GM12801 (cell line): ENCODE data around the gene GTF3C1.

Experiments
- TF ChIP-seq, protein P1 (sequence below): IDR thresholded peaks from one replicate; pipeline ENCODE4 v1.5.1; 2011; ENCODE audit warnings: control low read depth; ENCODE audit not compliant: insufficient read length; ENCODE audit errors: extremely low read depth

GTF3C1 gene

DNA sequence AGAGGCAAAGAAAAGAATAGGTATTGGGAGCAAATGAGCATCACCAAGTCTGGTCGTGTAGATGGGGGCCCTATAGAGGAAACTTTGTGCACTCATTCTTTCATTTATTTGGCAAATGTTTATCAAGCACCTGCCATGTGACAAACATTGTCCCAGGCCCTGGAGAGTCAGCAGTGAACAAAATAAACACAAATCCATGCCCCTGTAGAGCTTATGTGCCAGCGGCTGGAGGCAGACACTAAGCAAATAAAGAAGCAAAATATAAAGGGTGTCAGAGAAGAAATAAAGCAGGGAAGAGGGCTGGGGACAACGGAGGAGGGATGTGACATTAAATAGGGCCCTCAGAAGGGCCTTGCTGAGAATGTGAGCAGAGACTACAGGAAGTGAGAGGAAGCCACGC, 45.8 kb upstream of the GTF3C1 start:
- TF ChIP-seq, protein P1, sequence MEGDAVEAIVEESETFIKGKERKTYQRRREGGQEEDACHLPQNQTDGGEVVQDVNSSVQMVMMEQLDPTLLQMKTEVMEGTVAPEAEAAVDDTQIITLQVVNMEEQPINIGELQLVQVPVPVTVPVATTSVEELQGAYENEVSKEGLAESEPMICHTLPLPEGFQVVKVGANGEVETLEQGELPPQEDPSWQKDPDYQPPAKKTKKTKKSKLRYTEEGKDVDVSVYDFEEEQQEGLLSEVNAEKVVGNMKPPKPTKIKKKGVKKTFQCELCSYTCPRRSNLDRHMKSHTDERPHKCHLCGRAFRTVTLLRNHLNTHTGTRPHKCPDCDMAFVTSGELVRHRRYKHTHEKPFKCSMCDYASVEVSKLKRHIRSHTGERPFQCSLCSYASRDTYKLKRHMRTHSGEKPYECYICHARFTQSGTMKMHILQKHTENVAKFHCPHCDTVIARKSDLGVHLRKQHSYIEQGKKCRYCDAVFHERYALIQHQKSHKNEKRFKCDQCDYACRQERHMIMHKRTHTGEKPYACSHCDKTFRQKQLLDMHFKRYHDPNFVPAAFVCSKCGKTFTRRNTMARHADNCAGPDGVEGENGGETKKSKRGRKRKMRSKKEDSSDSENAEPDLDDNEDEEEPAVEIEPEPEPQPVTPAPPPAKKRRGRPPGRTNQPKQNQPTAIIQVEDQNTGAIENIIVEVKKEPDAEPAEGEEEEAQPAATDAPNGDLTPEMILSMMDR = no peak

DNA sequence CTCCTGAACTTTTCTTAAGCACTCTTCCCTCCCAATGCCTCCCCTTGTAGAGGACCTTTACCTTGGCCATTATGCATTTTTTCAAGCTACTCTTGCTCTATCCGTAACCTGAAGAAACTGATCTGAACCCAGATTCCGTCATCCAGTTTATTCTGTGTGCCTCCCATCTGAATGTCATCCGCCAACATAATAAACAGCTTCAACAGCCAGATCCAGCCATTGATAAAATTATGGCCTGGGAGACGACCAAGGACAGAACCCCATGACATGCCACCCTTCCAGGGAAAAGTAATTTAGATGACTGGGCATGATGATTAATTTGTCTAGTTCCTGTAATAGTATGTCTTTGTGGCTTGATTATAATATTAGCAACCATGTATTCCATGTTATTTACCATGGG, 42.1 kb upstream of the GTF3C1 start:
- TF ChIP-seq, protein P1 = no peak

DNA sequence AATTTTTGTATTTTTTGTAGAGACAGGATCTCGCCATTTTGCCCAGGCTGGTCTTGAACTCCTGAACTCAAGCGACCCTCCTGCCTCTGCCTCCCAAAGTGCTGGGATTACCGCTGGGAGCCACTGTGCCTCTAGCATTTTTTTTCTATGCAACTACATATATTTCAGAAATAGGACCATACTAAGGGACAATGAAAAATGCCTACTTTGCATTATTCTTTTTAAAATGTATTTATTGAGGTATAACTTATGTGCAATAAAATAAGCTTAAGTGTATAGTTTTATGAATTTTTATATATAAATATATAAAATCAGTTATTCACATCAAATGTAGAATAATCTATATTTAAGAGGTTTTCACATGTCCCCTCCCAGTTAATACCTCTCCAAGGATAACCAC, 38.3 kb upstream of the GTF3C1 start:
- TF ChIP-seq, protein P1 = no peak

DNA sequence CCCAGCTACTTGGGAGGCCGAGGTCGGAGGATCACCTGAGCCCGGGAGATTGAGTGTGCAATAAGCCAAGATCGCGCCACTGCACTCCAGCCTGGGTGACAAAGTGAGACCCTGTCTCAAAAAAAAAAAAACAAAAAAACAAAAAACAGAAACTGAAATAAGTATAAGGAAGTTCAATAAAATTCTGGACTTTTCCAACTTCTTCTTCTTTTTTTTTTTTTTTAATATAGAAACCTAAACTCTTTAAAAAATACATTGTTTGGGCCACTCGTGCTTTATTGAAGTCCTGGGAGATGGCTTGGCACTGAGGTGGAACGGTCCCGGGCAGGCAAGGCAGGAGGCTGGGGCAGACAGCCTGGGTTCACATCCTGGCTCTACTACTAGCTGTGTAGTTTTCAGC, 37.0 kb upstream of the GTF3C1 start:
- TF ChIP-seq, protein P1 = no peak

DNA sequence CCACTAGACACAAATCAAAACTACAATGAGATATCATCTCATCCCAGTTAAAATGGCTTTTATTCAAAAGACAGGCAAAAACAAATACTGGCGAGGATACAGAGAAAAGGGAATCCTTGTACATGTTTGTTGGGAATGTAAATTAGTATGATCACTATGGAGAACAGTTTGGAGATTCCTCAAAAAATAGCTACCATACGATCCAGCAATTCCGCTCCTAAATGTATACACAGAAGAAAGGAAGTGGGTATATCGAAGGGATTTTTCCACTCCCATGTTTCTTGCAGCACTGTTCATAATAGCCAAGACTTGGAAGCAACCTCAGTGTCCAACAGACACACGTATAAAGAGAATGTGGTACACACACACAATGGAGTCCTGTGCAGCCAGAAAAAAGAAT, 35.5 kb upstream of the GTF3C1 start:
- TF ChIP-seq, protein P1 = no peak

DNA sequence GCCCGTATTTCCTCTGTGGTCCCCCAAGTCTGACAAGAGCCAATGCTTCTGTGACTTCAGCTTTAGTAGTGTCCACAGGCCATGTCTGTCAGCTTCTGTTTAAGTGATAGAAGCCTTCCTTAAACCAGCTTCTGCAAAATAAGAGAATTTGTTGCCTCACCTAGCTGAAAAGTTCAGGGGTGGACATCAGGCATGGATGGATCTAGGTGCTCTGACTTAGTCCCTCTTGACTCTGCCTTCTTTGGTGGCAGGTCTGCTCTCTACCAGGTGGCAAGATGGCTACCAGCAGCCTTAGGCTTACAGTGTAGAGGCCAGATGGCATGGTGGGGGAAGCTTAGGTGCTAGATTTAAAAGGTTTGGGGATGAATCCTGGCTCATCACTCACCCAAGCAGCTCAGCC, 33.9 kb upstream of the GTF3C1 start:
- TF ChIP-seq, protein P1 = no peak

DNA sequence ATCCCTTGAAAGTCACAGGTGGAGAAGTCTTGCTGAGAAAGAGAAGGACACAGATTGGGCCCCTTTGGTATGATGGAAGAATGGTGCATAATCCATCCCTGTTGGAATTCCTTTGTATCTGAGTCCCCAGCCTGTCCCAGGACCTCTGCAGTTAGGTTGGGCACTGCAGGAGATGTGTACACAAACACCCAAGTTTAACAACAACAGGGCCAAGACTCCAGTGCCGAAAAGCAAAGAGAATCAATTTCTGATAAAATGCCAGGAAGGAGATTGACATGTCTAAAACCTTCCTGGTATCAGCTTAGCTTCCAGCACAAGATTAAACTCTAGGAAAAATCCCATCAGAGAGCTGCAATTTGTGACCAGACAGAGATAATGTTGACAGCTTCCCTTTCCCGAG, 33.2 kb upstream of the GTF3C1 start:
- TF ChIP-seq, protein P1 = no peak
